HepG2 (cell line): Measurements from ENCODE around the gene FGF23. TPM values are rescaled to one million over a fixed set of nuclear protein-coding genes. Genes with fewer than 3 reads are reported as not detected.

ENCODE experiments used
- ATAC-seq: fragments of 200-7000 bp; cut with Tn5 transposase; 3 replicates; pipeline ENCODE4 v1.9.1; 2020; ENCODE audit warnings: mild to moderate bottlenecking, moderate library complexity
- BruUV-seq: library from RNA; stranded (reverse); fragments of 400-500 nt; replicated peaks from 2 replicates; lab custom pipeline; 2021; lab: Mats Ljungman, UMichigan
- CTCF ChIA-PET: fragments of 300-600 bp; formaldehyde crosslinking; extraction: SDS; loops from one replicate; lab custom pipeline; 2021; ENCODE audit warnings: low total read pairs, inconsistent platforms, low intra/inter-chr PET ratio; lab: Yijun Ruan, JAX
- POLR2A ChIA-PET: fragments of 350-600 bp; sonication (Branson Sonifier 250); formaldehyde crosslinking; loops from one replicate; lab custom pipeline; 2020; ENCODE audit warnings: antibody characterized with exemption, inconsistent platforms; lab: Yijun Ruan, JAX
- DNase-seq: peaks from one replicate; pipeline ENCODE4 v3.0.0-alpha.2; 2015; ENCODE audit warnings: low spot score
- FAIRE-seq: peaks from 3 replicates; lab custom pipeline; 2011; peaks lifted over from hg19 to GRCh38; lab: Jason Lieb, UNC
- H2AFZ ChIP-seq: one replicate; pipeline ENCODE4 v1.6.1; 2011; ENCODE audit warnings: low read length, inconsistent platforms
- H3K27ac ChIP-seq: fragments of 300-600 bp; 3 replicates; pipeline ENCODE4 v1.8.0; 2011; ENCODE audit warnings: mixed run types, mild to moderate bottlenecking, mixed read lengths, low read length, inconsistent platforms; ENCODE audit not compliant: insufficient read depth; ENCODE audit errors: extremely low read length
- H3K27me3 ChIP-seq, 2 experiments: fragments of 200-600 bp in 1 of 2; 2 replicates in 1 of 2; 3 replicates in 1 of 2; pipeline versions ENCODE4 v1.6.0 to v1.8.0; 2011; ENCODE audit warnings: low read length in 2 of 2, mild to moderate bottlenecking in 2 of 2, moderate library complexity in 2 of 2, inconsistent platforms in 1 of 2; ENCODE audit not compliant: insufficient read depth in 2 of 2, control insufficient read depth in 1 of 2
- H3K36me3 ChIP-seq, 2 experiments: fragments of 200-600 bp in 1 of 2; replicated peaks in 1 of 2; 2 replicates in 1 of 2; 3 replicates in 1 of 2; pipeline versions ENCODE4 v1.5.1 to v1.8.0; 2011; ENCODE audit warnings: low read length in 2 of 2, inconsistent platforms in 1 of 2; ENCODE audit not compliant: insufficient read depth in 2 of 2, control insufficient read depth in 1 of 2
- H3K4me1 ChIP-seq: 2 replicates; pipeline ENCODE4 v1.5.1; 2012; ENCODE audit warnings: low read length, inconsistent platforms; ENCODE audit not compliant: insufficient read depth
- H3K4me2 ChIP-seq: 2 replicates; pipeline ENCODE4 v1.6.0; 2011; ENCODE audit warnings: low read depth, low read length, inconsistent platforms
- H3K4me3 ChIP-seq, 3 experiments: fragments of 200-600 bp in 1 of 3; sonication (generic), shearing (Covaris generic) in 1 of 3; replicated peaks in 1 of 3; 2 replicates each; pipeline ENCODE4 v1.5.1; 2011 to 2016; ENCODE audit warnings: low read length in 3 of 3, inconsistent platforms in 2 of 3, low read depth in 2 of 3, mild to moderate bottlenecking in 2 of 3, control low read depth in 1 of 3, mixed read lengths in 1 of 3; ENCODE audit not compliant: insufficient read depth in 1 of 3
- H3K79me2 ChIP-seq: one replicate; pipeline ENCODE4 v1.6.1; 2011; ENCODE audit warnings: low read length, inconsistent platforms; ENCODE audit not compliant: insufficient read depth
- H3K9ac ChIP-seq: 2 replicates; pipeline ENCODE4 v1.6.0; 2011; ENCODE audit warnings: mild to moderate bottlenecking, low read depth, low read length, inconsistent platforms; ENCODE audit not compliant: insufficient read depth
- H3K9me3 ChIP-seq: 2 replicates; pipeline ENCODE4 v1.5.1; 2012; ENCODE audit warnings: mild to moderate bottlenecking, low read length
- H4K20me1 ChIP-seq: 2 replicates; pipeline ENCODE4 v1.6.0; 2011; ENCODE audit warnings: inconsistent platforms, mild to moderate bottlenecking, low read length, moderate library complexity; ENCODE audit not compliant: insufficient read depth
- CEBPB ChIP-seq: IDR thresholded peaks from 2 replicates; pipeline ENCODE4 v1.6.1; 2011; ENCODE audit warnings: low read depth, low read length, improper control_type of control experiment, borderline replicate concordance
- DMTF1 ChIP-seq: sonication (generic); formaldehyde crosslinking; IDR thresholded peaks from 2 replicates; pipeline ENCODE4 v1.4.0; 2020; ENCODE audit warnings: mild to moderate bottlenecking, missing genetic modification reagents
- ETV6 ChIP-seq: sonication (generic); formaldehyde crosslinking; conservative IDR thresholded peaks from 2 replicates; pipeline ENCODE4 v1.4.0; 2020; ENCODE audit warnings: missing genetic modification reagents
- GATAD2A ChIP-seq: IDR thresholded peaks from 2 replicates; pipeline ENCODE4 v1.6.1; 2016
- MTERF4 ChIP-seq: sonication (generic); formaldehyde crosslinking; IDR thresholded peaks from 2 replicates; pipeline ENCODE4 v1.8.0; 2023; ENCODE audit warnings: mild to moderate bottlenecking, missing genetic modification reagents
- SIN3A ChIP-seq: IDR thresholded peaks from 2 replicates; pipeline ENCODE4 v1.6.1; 2011; ENCODE audit warnings: low read depth, mild to moderate bottlenecking, control low read depth, low read length, borderline replicate concordance
- SUZ12 ChIP-seq: fragments of 150-350 bp; IDR thresholded peaks from 2 replicates; pipeline ENCODE4 v1.6.1; 2014; ENCODE audit warnings: low read depth, low read length
- ZBTB46 ChIP-seq: sonication (generic); formaldehyde crosslinking; IDR thresholded peaks from 2 replicates; pipeline ENCODE4 v1.4.0; 2020; ENCODE audit warnings: mild to moderate bottlenecking, missing genetic modification reagents, borderline replicate concordance
- ZHX1 ChIP-seq: sonication (generic); formaldehyde crosslinking; IDR thresholded peaks from 2 replicates; pipeline ENCODE4 v1.8.1; 2022; ENCODE audit warnings: low read depth, mild to moderate bottlenecking, missing genetic modification reagents
- ZNF34 ChIP-seq: sonication (generic); formaldehyde crosslinking; IDR thresholded peaks from 2 replicates; pipeline ENCODE4 v1.4.0; 2020; ENCODE audit warnings: mild to moderate bottlenecking, missing genetic modification reagents, borderline replicate concordance
- ZNF589 ChIP-seq: sonication (generic); formaldehyde crosslinking; conservative IDR thresholded peaks from 2 replicates; pipeline ENCODE4 v1.8.0; 2022; ENCODE audit warnings: mild to moderate bottlenecking, moderate library complexity, missing genetic modification reagents
- ZNF710 ChIP-seq: sonication (generic); formaldehyde crosslinking; IDR thresholded peaks from 2 replicates; pipeline ENCODE4 v1.5.0; 2020; ENCODE audit warnings: mild to moderate bottlenecking, missing genetic modification reagents, borderline replicate concordance
- ZNF850 ChIP-seq: sonication (generic); formaldehyde crosslinking; conservative IDR thresholded peaks from 2 replicates; pipeline ENCODE4 v1.9.0; 2021; ENCODE audit warnings: mild to moderate bottlenecking, missing genetic modification reagents
- WGBS: methylation state at CpG from one replicate; pipeline ENCODE4 v1.1.6; 2017; ENCODE audit warnings: low lambda C conversion rate; 5-methylcytosine and 5-hydroxymethylcytosine counted together
- in situ Hi-C: cut with HindIII; loops from 2 replicates; pipeline ENCODE4 v1.10.0; 2017; ENCODE audit warnings: low pct_unique_long_range_greater_than_20kb; ENCODE audit not compliant: extremely low pct_ligation_motif_present
- intact Hi-C: fragments of 100-400 bp; cut with micrococcal nuclease; formaldehyde crosslinking; loops from one replicate; pipeline ENCODE4 v1.10.0; 2022; ENCODE audit not compliant: unreplicated experiment
- polyA plus RNA-seq, 8 experiments: library from polyadenylated mRNA; depleted of rRNA in 3 of 8; stranded (reverse) in 7 of 8; unstranded in 1 of 8; fragments of >200 nt; fragmentation: Illumina TruSeq in 4 of 8; extraction: Trizol in 4 of 8; gene quantifications; 2 replicates each; pipeline versions ENCODE4 v1.2.1 to v1.2.3, GENCODE V29; 2011 to 2016; ENCODE audit warnings: low read depth in 4 of 8, missing spikeins in 1 of 8, mixed read lengths in 1 of 8; ENCODE audit not compliant: insufficient read depth in 1 of 8
- total RNA-seq, 5 experiments: library from RNA; depleted of rRNA; stranded (reverse); fragments of >200 nt; fragmentation: Illumina TruSeq; extraction: Trizol; gene quantifications; 2 replicates each; pipeline ENCODE4 v1.2.3, GENCODE V29; 2016; ENCODE audit warnings: low read depth in 1 of 5

FGF23 gene
- total and polyA plus RNA-seq, 2 of the 13 experiments (the other 11 are each of a cell fraction or from before 2014, with no cell fraction given): not detected

- in situ Hi-C loops: loop anchor here (5.0 to 10.0 kb wide), 2 partner anchors 104 to 113 kb away; no protein-coding TSS in a partner anchor
- no peaks in the 10 kb centered on the region for H3K4me1 ChIP-seq
- FAIRE-seq (no peak), ATAC-seq (no peak), DNase-seq (no peak)
- 3% methylated on average over 5 of the region's 5 CpGs for WGBS
- no peak overlapping the region for H2AFZ ChIP-seq
- no peak overlapping the region for H3K4me3 ChIP-seq
- H3K9me3 ChIP-seq: no peaks in the 10 kb centered on the region
- no peaks in the 10 kb centered on the region for H3K79me2 ChIP-seq
- H3K27ac ChIP-seq: no peak overlapping the region
- H3K27me3 ChIP-seq: peaks cover 2 to 36% of the 10 kb centered on the region in 2 experiments; a peak in 4 of 5 replicates
- H3K9ac ChIP-seq: no peak overlapping the region
- POLR2A ChIA-PET: no interaction called here
- intact Hi-C loops: no loop called here
- BruUV-seq: no TSS peak
- no peaks in the 10 kb centered on the region for H4K20me1 ChIP-seq
- H3K4me2 ChIP-seq: no peak overlapping the region
- CTCF ChIA-PET: no interaction called here
- H3K36me3 ChIP-seq: no peaks in the 10 kb centered on the region
- TF ChIP-seq ZNF710 (no peak), ZNF850 (CRISPR knock-in tag) (no peak), GATAD2A (CRISPR knock-in tag) (no peak), DMTF1 (CRISPR knock-in tag) (no peak), SIN3A (no peak), CEBPB (no peak), ZNF589 (CRISPR knock-in tag) (no peak), ZNF34 (CRISPR knock-in tag) (no peak), ETV6 (CRISPR knock-in tag) (no peak), SUZ12 (no peak), MTERF4 (CRISPR knock-in tag) (no peak), ZHX1 (CRISPR knock-in tag) (no peak), ZBTB46 (CRISPR knock-in tag) (no peak)
Observed at GRCh38 chr12:4417936-4418335, 38.4 kb upstream of the FGF23 start.
